Measurements from ENCODE around the gene ZNF526.

ZNF526 gene

DNA sequence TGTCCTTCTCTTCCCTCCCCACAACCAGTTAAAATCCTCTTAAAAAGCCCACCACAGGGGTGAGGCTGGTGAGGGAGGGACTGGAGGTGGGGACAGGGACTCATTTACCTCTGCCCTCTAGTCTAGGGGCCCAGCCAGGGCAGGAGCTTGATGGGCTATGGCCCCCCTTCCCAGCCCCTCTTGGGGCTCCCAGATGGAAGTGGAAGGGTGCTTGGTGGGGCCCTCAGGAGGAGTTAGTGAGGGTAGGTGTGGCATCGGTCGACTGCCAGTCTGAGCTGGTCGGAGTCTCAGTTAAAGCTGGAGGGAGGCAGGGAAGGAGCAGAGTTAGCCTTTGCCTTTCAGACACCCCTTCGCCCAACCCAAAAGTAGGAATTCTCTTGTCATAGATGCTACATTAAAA, 10.5 kb downstream of the ZNF526 start:
- TF ChIP-seq, protein P1, sequence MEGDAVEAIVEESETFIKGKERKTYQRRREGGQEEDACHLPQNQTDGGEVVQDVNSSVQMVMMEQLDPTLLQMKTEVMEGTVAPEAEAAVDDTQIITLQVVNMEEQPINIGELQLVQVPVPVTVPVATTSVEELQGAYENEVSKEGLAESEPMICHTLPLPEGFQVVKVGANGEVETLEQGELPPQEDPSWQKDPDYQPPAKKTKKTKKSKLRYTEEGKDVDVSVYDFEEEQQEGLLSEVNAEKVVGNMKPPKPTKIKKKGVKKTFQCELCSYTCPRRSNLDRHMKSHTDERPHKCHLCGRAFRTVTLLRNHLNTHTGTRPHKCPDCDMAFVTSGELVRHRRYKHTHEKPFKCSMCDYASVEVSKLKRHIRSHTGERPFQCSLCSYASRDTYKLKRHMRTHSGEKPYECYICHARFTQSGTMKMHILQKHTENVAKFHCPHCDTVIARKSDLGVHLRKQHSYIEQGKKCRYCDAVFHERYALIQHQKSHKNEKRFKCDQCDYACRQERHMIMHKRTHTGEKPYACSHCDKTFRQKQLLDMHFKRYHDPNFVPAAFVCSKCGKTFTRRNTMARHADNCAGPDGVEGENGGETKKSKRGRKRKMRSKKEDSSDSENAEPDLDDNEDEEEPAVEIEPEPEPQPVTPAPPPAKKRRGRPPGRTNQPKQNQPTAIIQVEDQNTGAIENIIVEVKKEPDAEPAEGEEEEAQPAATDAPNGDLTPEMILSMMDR (IDR thresholded peaks at IDR 0.05; ENCODE audit: low read length), result no peak
- no peak for TF ChIP-seq EZH2 (IDR thresholded peaks at IDR 0.05; ENCODE audit: borderline replicate concordance, low read length)
- no peak overlapping the region for H3K4me2 ChIP-seq (ENCODE audit: low read length)
- H3K4me3 ChIP-seq (ENCODE audit: low read depth, low read length, poor library complexity, severe bottlenecking), result no peak overlapping the region
- no peak overlapping the region for H2AFZ ChIP-seq (ENCODE audit: low read length)
- no peaks in the 10 kb centered on the region for H3K9me2 ChIP-seq (ENCODE audit: low read depth, low read length)
- no peaks in the 10 kb centered on the region for H3K79me2 ChIP-seq (ENCODE audit: insufficient read depth, low read length)
- no peaks in the 10 kb centered on the region for H3F3A ChIP-seq (ENCODE audit: insufficient read depth, low read length)
- H3K27ac ChIP-seq (ENCODE audit: low read depth, low read length, poor library complexity, severe bottlenecking), result no peak overlapping the region
- H3K4me1 ChIP-seq (ENCODE audit: insufficient read depth, low read length, severe bottlenecking), result peaks cover 11% of the 10 kb centered on the region
- H3K9me3 ChIP-seq (ENCODE audit: low read length), result no peaks in the 10 kb centered on the region
- no peaks in the 10 kb centered on the region for H4K20me1 ChIP-seq (ENCODE audit: insufficient read depth, low read length)
- H3K27me3 ChIP-seq (ENCODE audit: insufficient read depth, low read length), result no peaks in the 10 kb centered on the region
- no peak overlapping the region for H3K9ac ChIP-seq (ENCODE audit: low read length)
- H3K36me3 ChIP-seq (ENCODE audit: insufficient read depth, low read length), result peaks cover 93% of the 10 kb centered on the region

DNA sequence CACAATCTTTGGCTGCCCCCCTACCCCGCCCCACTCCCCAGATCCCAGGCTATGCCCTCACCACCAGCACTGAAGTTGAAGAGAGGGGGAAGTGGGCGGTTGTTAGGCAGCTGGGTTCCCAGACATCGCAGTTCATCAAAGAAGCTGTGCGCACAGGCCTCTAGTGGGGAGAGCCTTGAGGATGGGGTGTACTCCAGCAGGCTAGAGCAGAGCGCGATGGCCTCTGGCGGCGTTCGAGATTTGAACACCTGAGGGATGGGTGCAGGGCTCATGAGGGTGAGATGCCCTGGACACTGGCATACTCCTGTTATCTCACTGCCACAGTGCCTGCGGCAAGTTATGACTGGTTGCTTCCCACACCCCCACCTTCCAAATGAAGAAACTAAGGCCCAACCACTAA, 12.3 kb downstream of the ZNF526 start:
- Histone ChIP-seq H3K79me2 (ENCODE audit: insufficient read depth, low read length) (no peaks in the 10 kb centered on the region), H3K36me3 (ENCODE audit: insufficient read depth, low read length) (peaks cover 90% of the 10 kb centered on the region), H2AFZ (ENCODE audit: low read length) (no peak overlapping the region), H3K4me2 (ENCODE audit: low read length) (no peak overlapping the region), H3K9ac (ENCODE audit: low read length) (no peak overlapping the region), H3F3A (ENCODE audit: insufficient read depth, low read length) (no peaks in the 10 kb centered on the region), H3K27ac (ENCODE audit: low read depth, low read length, poor library complexity, severe bottlenecking) (no peak overlapping the region), H3K9me3 (ENCODE audit: low read length) (no peaks in the 10 kb centered on the region), H3K4me3 (ENCODE audit: low read depth, low read length, poor library complexity, severe bottlenecking) (no peak overlapping the region), H4K20me1 (ENCODE audit: insufficient read depth, low read length) (no peaks in the 10 kb centered on the region), H3K9me2 (ENCODE audit: low read depth, low read length) (no peaks in the 10 kb centered on the region), H3K4me1 (ENCODE audit: insufficient read depth, low read length, severe bottlenecking) (peaks cover 11% of the 10 kb centered on the region), H3K27me3 (ENCODE audit: insufficient read depth, low read length) (no peaks in the 10 kb centered on the region)
- no peak for TF ChIP-seq EZH2 (IDR thresholded peaks at IDR 0.05; ENCODE audit: borderline replicate concordance, low read length)
- TF ChIP-seq, protein P1 (IDR thresholded peaks at IDR 0.05; ENCODE audit: low read length), result no peak

DNA sequence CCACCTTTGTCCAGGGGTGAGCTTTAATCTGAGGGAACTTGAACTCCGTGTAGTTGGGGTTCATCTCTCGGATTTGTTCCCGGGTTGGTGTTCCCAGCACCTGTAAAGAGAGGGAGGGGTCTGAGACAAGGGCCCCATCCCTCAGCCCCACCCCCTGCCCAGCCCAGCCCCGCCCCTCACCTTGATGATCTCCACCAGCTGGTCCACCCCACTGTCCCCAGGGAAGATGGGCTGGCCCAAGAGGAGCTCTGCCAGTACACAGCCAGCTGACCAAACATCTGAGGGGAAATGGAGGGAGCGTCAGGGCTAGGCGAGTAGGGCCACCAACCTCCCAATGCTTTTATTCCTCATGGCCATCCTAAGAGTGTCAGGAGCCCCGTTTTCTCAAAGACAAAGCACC, 13.0 kb downstream of the ZNF526 start:
- no peaks in the 10 kb centered on the region for H3K27me3 ChIP-seq (ENCODE audit: insufficient read depth, low read length)
- peaks cover 88% of the 10 kb centered on the region for H3K36me3 ChIP-seq (ENCODE audit: insufficient read depth, low read length)
- H3K27ac ChIP-seq (ENCODE audit: low read depth, low read length, poor library complexity, severe bottlenecking), result no peak overlapping the region
- H3K79me2 ChIP-seq (ENCODE audit: insufficient read depth, low read length), result no peaks in the 10 kb centered on the region
- no peaks in the 10 kb centered on the region for H3K9me3 ChIP-seq (ENCODE audit: low read length)
- no peak overlapping the region for H3K4me3 ChIP-seq (ENCODE audit: low read depth, low read length, poor library complexity, severe bottlenecking)
- no peaks in the 10 kb centered on the region for H3K9me2 ChIP-seq (ENCODE audit: low read depth, low read length)
- TF ChIP-seq, protein P1 (IDR thresholded peaks at IDR 0.05; ENCODE audit: low read length), result no peak
- TF ChIP-seq EZH2 (IDR thresholded peaks at IDR 0.05; ENCODE audit: borderline replicate concordance, low read length), result no peak
- H2AFZ ChIP-seq (ENCODE audit: low read length), result no peak overlapping the region
- no peak overlapping the region for H3K4me2 ChIP-seq (ENCODE audit: low read length)
- H3F3A ChIP-seq (ENCODE audit: insufficient read depth, low read length), result no peaks in the 10 kb centered on the region
- no peaks in the 10 kb centered on the region for H4K20me1 ChIP-seq (ENCODE audit: insufficient read depth, low read length)
- peaks cover 11% of the 10 kb centered on the region for H3K4me1 ChIP-seq (ENCODE audit: insufficient read depth, low read length, severe bottlenecking)
- H3K9ac ChIP-seq (ENCODE audit: low read length), result no peak overlapping the region
